Lower lobe of right lung (tissue), 2 donors: ENCODE data around the gene LDLRAD4. TPM values are rescaled to one million over a fixed set of nuclear protein-coding genes. Genes with fewer than 3 reads are reported as not detected.
A peak's percentile ranks its signal among the peaks of the same experiment; 100 is the strongest.

Experiments used
- ATAC-seq, 2 donors: fragments of 200-7000 bp; cut with Tn5 transposase; one replicate each; pipeline ENCODE4 v1.9.1; 2020 to 2022; ENCODE audit warnings: mild to moderate bottlenecking in 2 of 2, moderate library complexity in 2 of 2
- DNase-seq: peaks from one replicate; pipeline ENCODE4 v3.0.0-alpha.2; 2020
- H3K27ac ChIP-seq: fragments of 200-600 bp; one replicate; pipeline ENCODE4 v1.8.0; 2022
- H3K27me3 ChIP-seq: fragments of 200-600 bp; one replicate; pipeline ENCODE4 v1.8.0; 2022; ENCODE audit warnings: low read depth
- H3K36me3 ChIP-seq: fragments of 200-600 bp; one replicate; pipeline ENCODE4 v1.8.0; 2022; ENCODE audit warnings: mild to moderate bottlenecking
- H3K4me1 ChIP-seq: fragments of 200-600 bp; one replicate; pipeline ENCODE4 v1.8.0; 2022
- H3K4me3 ChIP-seq: fragments of 200-600 bp; one replicate; pipeline ENCODE4 v1.8.0; 2022; ENCODE audit warnings: mild to moderate bottlenecking
- H3K9me3 ChIP-seq: fragments of 200-600 bp; one replicate; pipeline ENCODE4 v1.8.0; 2022
- intact Hi-C: fragments of 100-400 bp; cut with DNase I; formaldehyde crosslinking; loops from one replicate; pipeline ENCODE4 v1.11.0; 2022
- total RNA-seq: library from RNA; stranded (reverse); fragmentation: NEBNext Ultra II Directional; extraction: Animal tissue kit (Norgen Biotek cat#: 25700); gene quantifications from one replicate; pipeline ENCODE4 v1.2.1, GENCODE V29; 2021
- TF ChIP-seq, protein P1 (sequence below): fragments of 200-600 bp; IDR thresholded peaks from one replicate; pipeline ENCODE4 v1.8.0; 2022; ENCODE audit warnings: antibody characterized with exemption, mild to moderate bottlenecking
- donor health status: DM: no; HTN: yes; CAD: no; lungs with severe emphysema.

The LDLRAD4 gene
- total RNA-seq, 1 donor from 2014 or later: 24.6 TPM

GRCh38 chr18:13437034-13437433 is 218.5 kb downstream of the LDLRAD4 start:
- Histone ChIP-seq H3K9me3 (no peaks in the 10 kb centered on the region), H3K27ac (no peak overlapping the region), H3K4me3 (no peak overlapping the region), H3K27me3 (no peaks in the 10 kb centered on the region), H3K36me3 (no peaks in the 10 kb centered on the region), H3K4me1 (no peaks in the 10 kb centered on the region)
- TF ChIP-seq, protein P1, sequence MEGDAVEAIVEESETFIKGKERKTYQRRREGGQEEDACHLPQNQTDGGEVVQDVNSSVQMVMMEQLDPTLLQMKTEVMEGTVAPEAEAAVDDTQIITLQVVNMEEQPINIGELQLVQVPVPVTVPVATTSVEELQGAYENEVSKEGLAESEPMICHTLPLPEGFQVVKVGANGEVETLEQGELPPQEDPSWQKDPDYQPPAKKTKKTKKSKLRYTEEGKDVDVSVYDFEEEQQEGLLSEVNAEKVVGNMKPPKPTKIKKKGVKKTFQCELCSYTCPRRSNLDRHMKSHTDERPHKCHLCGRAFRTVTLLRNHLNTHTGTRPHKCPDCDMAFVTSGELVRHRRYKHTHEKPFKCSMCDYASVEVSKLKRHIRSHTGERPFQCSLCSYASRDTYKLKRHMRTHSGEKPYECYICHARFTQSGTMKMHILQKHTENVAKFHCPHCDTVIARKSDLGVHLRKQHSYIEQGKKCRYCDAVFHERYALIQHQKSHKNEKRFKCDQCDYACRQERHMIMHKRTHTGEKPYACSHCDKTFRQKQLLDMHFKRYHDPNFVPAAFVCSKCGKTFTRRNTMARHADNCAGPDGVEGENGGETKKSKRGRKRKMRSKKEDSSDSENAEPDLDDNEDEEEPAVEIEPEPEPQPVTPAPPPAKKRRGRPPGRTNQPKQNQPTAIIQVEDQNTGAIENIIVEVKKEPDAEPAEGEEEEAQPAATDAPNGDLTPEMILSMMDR: no peak
- ATAC-seq: peak; percentile 43 to 75
- DNase-seq: peak; percentile 56
- intact Hi-C loops: no loop called here

- Histone ChIP-seq H3K4me1 (no peaks in the 10 kb centered on the region), H3K27ac (no peak overlapping the region), H3K27me3 (no peaks in the 10 kb centered on the region), H3K9me3 (no peaks in the 10 kb centered on the region), H3K36me3 (no peaks in the 10 kb centered on the region), H3K4me3 (no peak overlapping the region)
- intact Hi-C loops: no loop called here
- ATAC-seq (peak; percentile 30 to 39), DNase-seq (no peak)
- TF ChIP-seq, protein P1: no peak
Observed at GRCh38 chr18:13437796-13438506, 219.4 kb downstream of the LDLRAD4 start.

GRCh38 chr18:13438507-13439056 is 220.0 kb downstream of the LDLRAD4 start:
- TF ChIP-seq, protein P1: no peak
- no peak overlapping the region for H3K4me3 ChIP-seq
- no peaks in the 10 kb centered on the region for H3K36me3 ChIP-seq
- H3K9me3 ChIP-seq: no peaks in the 10 kb centered on the region
- no peak overlapping the region for H3K27ac ChIP-seq
- H3K4me1 ChIP-seq: no peaks in the 10 kb centered on the region
- no peaks in the 10 kb centered on the region for H3K27me3 ChIP-seq
- intact Hi-C loops: no loop called here
- DNase-seq (no peak), ATAC-seq (no peak)

GRCh38 chr18:13439461-13439860 is 220.9 kb downstream of the LDLRAD4 start:
- ATAC-seq (no peak), DNase-seq (no peak)
- Histone ChIP-seq H3K27me3 (no peaks in the 10 kb centered on the region), H3K27ac (no peak overlapping the region), H3K36me3 (no peaks in the 10 kb centered on the region), H3K4me3 (no peak overlapping the region), H3K4me1 (no peaks in the 10 kb centered on the region), H3K9me3 (no peaks in the 10 kb centered on the region)
- intact Hi-C loops: no loop called here
- TF ChIP-seq, protein P1: no peak

DNA sequence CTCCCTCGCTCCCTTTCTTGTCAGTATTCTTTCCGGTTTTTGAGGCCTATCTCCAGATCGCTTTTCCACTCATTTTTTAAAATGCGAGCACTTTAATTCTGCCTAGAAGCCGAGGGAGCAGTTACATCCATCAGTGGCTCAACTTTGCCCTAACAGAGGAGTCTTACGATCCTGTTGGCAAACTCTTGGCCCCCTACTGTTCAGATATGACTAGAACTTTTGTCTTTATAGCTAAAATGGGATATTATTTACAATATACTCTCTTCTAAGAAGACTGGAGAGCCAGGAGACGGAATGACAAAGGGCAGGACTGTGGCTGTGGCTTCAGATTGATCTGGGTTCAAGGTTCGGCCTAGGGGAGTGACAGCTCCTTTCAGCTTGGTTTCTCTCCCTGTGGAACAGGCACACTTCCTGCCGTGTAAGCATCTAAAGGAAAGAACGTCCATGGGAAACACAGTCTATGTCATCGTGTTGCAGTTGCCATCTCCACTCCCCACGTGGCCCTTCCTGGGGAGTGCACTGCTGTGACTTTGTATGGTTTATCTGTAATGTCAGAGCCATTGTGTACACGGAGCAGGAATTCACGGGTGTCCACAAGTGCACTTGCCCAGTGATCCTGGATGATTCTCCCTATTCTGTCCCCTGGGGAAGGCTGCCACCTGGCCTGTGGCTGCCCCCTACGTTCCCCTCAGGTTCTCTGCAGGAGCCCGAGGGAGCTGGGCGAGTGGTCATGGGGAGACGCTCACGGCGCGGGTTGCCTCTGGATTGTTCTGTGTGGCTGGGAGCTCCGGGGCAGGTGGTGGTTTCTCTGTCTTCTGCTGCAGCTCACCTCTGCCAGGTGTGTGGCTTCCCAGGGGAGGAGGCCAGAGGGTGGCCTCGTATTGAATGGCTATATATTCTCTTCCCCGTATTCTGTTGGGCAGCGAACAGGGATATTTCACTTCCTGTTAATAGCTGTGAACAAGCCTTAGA is 222.0 kb downstream of the LDLRAD4 start:
- intact Hi-C loops: no loop called here
- no peak for DNase-seq
- TF ChIP-seq, protein P1: no peak
- H3K4me1 ChIP-seq: no peaks in the 10 kb centered on the region
- H3K9me3 ChIP-seq: no peaks in the 10 kb centered on the region
- H3K4me3 ChIP-seq: no peak overlapping the region
- no peak overlapping the region for H3K27ac ChIP-seq
- H3K36me3 ChIP-seq: no peaks in the 10 kb centered on the region
- no peak for ATAC-seq
- H3K27me3 ChIP-seq: no peaks in the 10 kb centered on the region
